ENCODE results near the gene CD4.

The CD4 gene

DNA sequence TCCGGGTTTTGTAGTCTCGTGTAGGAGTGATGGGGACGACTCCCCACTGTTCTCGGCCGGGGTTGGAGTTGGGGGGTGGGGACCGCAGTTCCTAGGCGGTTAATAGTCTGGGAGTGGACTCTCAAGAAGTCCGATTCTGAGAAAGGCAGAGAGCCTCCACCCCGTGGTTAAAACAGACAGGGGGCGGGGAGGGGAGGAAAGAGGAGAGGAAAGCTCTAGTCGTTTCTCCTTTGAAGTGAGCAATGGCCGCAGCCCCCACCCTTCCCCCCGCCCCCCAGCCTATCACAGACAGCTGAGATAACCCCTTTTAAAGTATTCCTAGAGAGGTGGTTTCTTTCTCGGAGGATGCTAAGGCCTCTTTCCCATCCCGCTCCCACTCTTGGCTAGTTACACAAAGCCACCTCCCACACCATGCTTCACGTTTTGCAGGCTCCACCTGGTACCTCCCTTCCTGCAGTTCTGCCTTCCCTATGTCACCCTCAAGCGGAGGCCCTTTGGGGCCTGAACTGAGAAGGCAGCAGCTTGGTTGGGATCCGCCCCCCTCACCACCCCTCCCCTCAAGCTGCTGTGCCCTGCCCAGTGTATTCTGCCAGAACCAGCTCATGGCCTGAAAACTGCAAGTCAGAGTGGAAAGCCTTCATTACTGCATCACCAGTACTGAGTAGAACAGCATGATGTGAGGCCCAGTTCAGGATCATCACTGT, 63.5 kb downstream of the CD4 start:
- H3K27me3 ChIP-seq (ENCODE audit: low read length), result no peaks in the 10 kb centered on the region
- TF ChIP-seq, protein P1, sequence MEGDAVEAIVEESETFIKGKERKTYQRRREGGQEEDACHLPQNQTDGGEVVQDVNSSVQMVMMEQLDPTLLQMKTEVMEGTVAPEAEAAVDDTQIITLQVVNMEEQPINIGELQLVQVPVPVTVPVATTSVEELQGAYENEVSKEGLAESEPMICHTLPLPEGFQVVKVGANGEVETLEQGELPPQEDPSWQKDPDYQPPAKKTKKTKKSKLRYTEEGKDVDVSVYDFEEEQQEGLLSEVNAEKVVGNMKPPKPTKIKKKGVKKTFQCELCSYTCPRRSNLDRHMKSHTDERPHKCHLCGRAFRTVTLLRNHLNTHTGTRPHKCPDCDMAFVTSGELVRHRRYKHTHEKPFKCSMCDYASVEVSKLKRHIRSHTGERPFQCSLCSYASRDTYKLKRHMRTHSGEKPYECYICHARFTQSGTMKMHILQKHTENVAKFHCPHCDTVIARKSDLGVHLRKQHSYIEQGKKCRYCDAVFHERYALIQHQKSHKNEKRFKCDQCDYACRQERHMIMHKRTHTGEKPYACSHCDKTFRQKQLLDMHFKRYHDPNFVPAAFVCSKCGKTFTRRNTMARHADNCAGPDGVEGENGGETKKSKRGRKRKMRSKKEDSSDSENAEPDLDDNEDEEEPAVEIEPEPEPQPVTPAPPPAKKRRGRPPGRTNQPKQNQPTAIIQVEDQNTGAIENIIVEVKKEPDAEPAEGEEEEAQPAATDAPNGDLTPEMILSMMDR (IDR thresholded peaks at IDR 0.05; ENCODE audit: insufficient read depth, low read length, poor library complexity, severe bottlenecking), result no peak
- no peak for TF ChIP-seq EZH2phosphoT487 (conservative IDR thresholded peaks at IDR 0.05; ENCODE audit: low read length)
- H3K9me3 ChIP-seq (ENCODE audit: insufficient read depth, low read length), result no peaks in the 10 kb centered on the region
- no peak overlapping the region for H2AFZ ChIP-seq (ENCODE audit: low read depth, low read length, severe bottlenecking)
- H3F3A ChIP-seq (ENCODE audit: insufficient read depth), result 0 out of 2 replicates have a peak, but pooled peaks cover 4% of the 10 kb centered on the region
- peak overlapping the region; percentile 78 for H3K4me3 ChIP-seq (ENCODE audit: insufficient read depth, low read length, poor library complexity, severe bottlenecking)
- no peaks in the 10 kb centered on the region for H3K9me2 ChIP-seq (replicated peaks; ENCODE audit: insufficient read depth, low read length)
- H4K20me1 ChIP-seq (ENCODE audit: low read depth, low read length), result no peaks in the 10 kb centered on the region
- H3K79me2 ChIP-seq (ENCODE audit: insufficient read depth, low read length), result peaks cover 40% of the 10 kb centered on the region
- H3K4me2 ChIP-seq (ENCODE audit: low read depth, low read length, poor library complexity, severe bottlenecking), result peak overlapping the region; percentile 55
- peak overlapping the region; percentile 93 for H3K9ac ChIP-seq (ENCODE audit: low read length)
- H3K36me3 ChIP-seq (ENCODE audit: low read length), result 0 out of 2 replicates have a peak, but pooled peaks cover 5% of the 10 kb centered on the region
- no peak overlapping the region; the same call in 1 of the 2 replicates for H3K27ac ChIP-seq (ENCODE audit: low read depth, low read length)

DNA sequence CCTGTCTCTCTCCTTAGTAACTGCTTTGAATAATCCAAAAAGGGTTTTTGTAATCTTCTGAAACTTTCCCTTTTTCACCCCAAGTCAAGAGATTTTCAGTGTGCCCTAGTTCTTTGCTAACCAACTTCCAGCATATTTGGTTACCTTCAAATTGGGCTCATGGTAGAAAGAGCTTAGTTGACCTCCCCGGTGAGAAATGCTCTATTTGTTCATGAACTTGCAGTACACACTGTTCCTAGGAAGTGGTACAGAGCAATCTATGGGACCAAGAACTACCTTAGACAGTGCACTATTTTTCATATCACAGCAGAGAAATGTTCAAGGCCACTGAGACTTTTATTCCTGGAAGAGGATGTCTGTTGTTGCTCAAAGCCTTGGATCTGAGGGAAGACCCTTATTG, 64.3 kb downstream of the CD4 start:
- Histone ChIP-seq H3K9me3 (ENCODE audit: insufficient read depth, low read length) (no peaks in the 10 kb centered on the region), H3K27me3 (ENCODE audit: low read length) (no peaks in the 10 kb centered on the region), H3K27ac (ENCODE audit: low read depth, low read length) (no peak overlapping the region), H3K4me3 (ENCODE audit: insufficient read depth, low read length, poor library complexity, severe bottlenecking) (no peak overlapping the region), H4K20me1 (ENCODE audit: low read depth, low read length) (no peaks in the 10 kb centered on the region), H3K36me3 (ENCODE audit: low read length) (0 out of 2 replicates have a peak, but pooled peaks cover 5% of the 10 kb centered on the region), H3K9me2 (replicated peaks; ENCODE audit: insufficient read depth, low read length) (no peaks in the 10 kb centered on the region), H2AFZ (ENCODE audit: low read depth, low read length, severe bottlenecking) (no peak overlapping the region), H3K9ac (ENCODE audit: low read length) (peak overlapping the region; percentile 93), H3K79me2 (ENCODE audit: insufficient read depth, low read length) (peaks cover 40% of the 10 kb centered on the region), H3K4me2 (ENCODE audit: low read depth, low read length, poor library complexity, severe bottlenecking) (peak overlapping the region; percentile 55), H3F3A (ENCODE audit: insufficient read depth) (0 out of 2 replicates have a peak, but pooled peaks cover 4% of the 10 kb centered on the region)
- TF ChIP-seq EZH2phosphoT487 (conservative IDR thresholded peaks at IDR 0.05; ENCODE audit: low read length), result no peak
- TF ChIP-seq, protein P1 (IDR thresholded peaks at IDR 0.05; ENCODE audit: insufficient read depth, low read length, poor library complexity, severe bottlenecking), result no peak

DNA sequence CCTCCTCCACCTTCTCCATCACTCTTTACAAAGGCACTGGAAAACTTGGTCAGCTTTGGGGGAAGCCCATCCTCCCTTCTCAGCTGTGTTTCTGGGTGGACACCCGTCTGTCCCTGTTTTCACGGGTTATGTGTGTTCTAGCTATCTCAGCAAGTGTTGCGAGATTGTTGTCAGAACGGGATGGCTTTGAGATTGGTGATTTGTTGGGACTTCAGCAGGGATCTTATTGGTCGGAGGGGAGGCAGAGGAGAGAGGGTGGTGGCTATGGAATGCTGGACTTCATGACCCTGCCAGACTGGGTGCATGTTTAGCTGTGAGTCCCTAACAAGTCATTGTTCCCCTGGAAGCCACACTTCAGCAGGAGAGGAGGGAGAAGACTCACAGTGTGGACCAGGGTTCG, 64.7 kb downstream of the CD4 start:
- peak overlapping the region; percentile 93; the same call in 1 of the 2 replicates for H3K9ac ChIP-seq (ENCODE audit: low read length)
- no peak overlapping the region for H2AFZ ChIP-seq (ENCODE audit: low read depth, low read length, severe bottlenecking)
- H3K27ac ChIP-seq (ENCODE audit: low read depth, low read length), result no peak overlapping the region
- H3K9me2 ChIP-seq (replicated peaks; ENCODE audit: insufficient read depth, low read length), result no peaks in the 10 kb centered on the region
- TF ChIP-seq EZH2phosphoT487 (conservative IDR thresholded peaks at IDR 0.05; ENCODE audit: low read length), result no peak
- TF ChIP-seq, protein P1 (IDR thresholded peaks at IDR 0.05; ENCODE audit: insufficient read depth, low read length, poor library complexity, severe bottlenecking), result no peak
- no peak overlapping the region for H3K4me2 ChIP-seq (ENCODE audit: low read depth, low read length, poor library complexity, severe bottlenecking)
- no peaks in the 10 kb centered on the region for H4K20me1 ChIP-seq (ENCODE audit: low read depth, low read length)
- peaks cover 40% of the 10 kb centered on the region for H3K79me2 ChIP-seq (ENCODE audit: insufficient read depth, low read length)
- no peaks in the 10 kb centered on the region for H3K27me3 ChIP-seq (ENCODE audit: low read length)
- no peaks in the 10 kb centered on the region for H3K9me3 ChIP-seq (ENCODE audit: insufficient read depth, low read length)
- 0 out of 2 replicates have a peak, but pooled peaks cover 5% of the 10 kb centered on the region for H3K36me3 ChIP-seq (ENCODE audit: low read length)
- H3F3A ChIP-seq (ENCODE audit: insufficient read depth), result 0 out of 2 replicates have a peak, but pooled peaks cover 4% of the 10 kb centered on the region
- H3K4me3 ChIP-seq (ENCODE audit: insufficient read depth, low read length, poor library complexity, severe bottlenecking), result no peak overlapping the region
